Vagina (tissue), 2 donors: ENCODE data around the gene TRAF3IP1.

Experiments
- POLR2A ChIP-seq, 2 donors: fragments of 450-650 bp; IDR thresholded peaks; one replicate each; pipeline ENCODE4 v1.6.1; 2017; ENCODE audit warnings: antibody characterized with exemption in 2 of 2, mild to moderate bottlenecking in 2 of 2, moderate library complexity in 2 of 2
- POLR2AphosphoS5 ChIP-seq, 2 donors: sonication (generic); formaldehyde crosslinking; IDR thresholded peaks; one replicate each; pipeline ENCODE4 v1.9.0; 2017; ENCODE audit warnings: antibody characterized with exemption in 2 of 2, mild to moderate bottlenecking in 2 of 2, low read depth in 1 of 2; ENCODE audit not compliant: insufficient read depth in 1 of 2
- TF ChIP-seq, protein P1 (sequence below), 3 experiments: fragments of 450-650 bp in 2 of 3; fragments of 200-600 bp in 1 of 3; sonication (generic) in 1 of 3; IDR thresholded peaks; one replicate each; pipeline ENCODE4 v1.5.1; 2017 to 2019; ENCODE audit warnings: antibody characterized with exemption in 3 of 3, mild to moderate bottlenecking in 2 of 3, moderate library complexity in 2 of 3

DNA sequence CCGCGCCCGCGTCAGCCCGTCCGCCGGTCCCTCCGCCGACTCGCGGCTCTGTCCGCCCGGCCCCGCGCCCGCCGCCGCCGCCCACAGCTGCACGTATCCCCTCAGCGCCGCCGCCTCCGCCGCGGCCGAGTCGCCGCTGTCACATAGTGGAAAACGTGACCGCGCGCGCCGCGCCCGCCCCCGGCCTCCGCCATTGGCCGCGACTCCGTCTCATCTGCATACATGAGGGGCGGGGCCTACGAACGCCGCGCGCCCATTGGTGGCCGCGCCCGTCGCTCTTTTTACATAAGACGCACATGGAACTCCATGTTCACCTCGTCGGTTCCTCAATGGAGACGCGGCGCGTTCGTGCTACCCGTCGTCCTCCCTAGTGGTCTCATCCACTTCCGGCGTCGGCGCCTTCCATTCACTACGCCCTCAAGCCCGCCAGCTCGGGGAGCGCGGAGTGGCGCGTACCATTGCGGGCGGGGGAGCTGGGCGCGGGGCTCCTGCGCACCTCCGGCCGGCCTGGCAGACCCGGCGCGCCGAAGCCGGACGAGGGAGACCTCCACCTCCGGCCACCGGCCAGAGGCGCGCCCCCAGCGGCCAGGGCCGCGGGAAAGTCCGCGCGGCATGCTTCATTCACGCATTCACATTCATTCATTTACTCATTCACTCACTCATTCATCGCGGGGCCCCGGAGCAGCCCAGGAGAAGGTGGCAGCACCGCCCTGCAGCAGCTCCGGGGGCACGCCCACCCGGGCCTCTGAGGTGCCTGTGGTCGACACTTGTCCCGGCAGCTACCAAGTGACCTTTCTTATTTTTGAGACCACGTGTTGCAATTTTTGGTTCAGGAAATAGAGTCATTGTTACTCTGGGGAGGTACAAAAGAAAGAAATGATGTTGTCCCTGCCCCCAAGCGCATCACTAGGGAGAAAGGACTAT, 31.4 kb upstream of the TRAF3IP1 start:
- TF ChIP-seq POLR2A (IDR thresholded peaks at IDR 0.05): peak in 1 of 2 donors; percentile 90
- TF ChIP-seq, protein P1, sequence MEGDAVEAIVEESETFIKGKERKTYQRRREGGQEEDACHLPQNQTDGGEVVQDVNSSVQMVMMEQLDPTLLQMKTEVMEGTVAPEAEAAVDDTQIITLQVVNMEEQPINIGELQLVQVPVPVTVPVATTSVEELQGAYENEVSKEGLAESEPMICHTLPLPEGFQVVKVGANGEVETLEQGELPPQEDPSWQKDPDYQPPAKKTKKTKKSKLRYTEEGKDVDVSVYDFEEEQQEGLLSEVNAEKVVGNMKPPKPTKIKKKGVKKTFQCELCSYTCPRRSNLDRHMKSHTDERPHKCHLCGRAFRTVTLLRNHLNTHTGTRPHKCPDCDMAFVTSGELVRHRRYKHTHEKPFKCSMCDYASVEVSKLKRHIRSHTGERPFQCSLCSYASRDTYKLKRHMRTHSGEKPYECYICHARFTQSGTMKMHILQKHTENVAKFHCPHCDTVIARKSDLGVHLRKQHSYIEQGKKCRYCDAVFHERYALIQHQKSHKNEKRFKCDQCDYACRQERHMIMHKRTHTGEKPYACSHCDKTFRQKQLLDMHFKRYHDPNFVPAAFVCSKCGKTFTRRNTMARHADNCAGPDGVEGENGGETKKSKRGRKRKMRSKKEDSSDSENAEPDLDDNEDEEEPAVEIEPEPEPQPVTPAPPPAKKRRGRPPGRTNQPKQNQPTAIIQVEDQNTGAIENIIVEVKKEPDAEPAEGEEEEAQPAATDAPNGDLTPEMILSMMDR (IDR thresholded peaks at IDR 0.05): no peak
- peak; percentile 81 to 90 for TF ChIP-seq POLR2AphosphoS5 (IDR thresholded peaks at IDR 0.05; ENCODE audit: insufficient read depth in 1 of 2, low read depth in 1 of 2)
